Smooth muscle cell (in vitro differentiated cells): ENCODE data around the gene HS2ST1. TPM values are rescaled to one million over a fixed set of nuclear protein-coding genes. Genes with fewer than 3 reads are reported as not detected.
"Not testable (repeated sequence)": the region's sequence is repeated elsewhere in the genome, so short reads cannot be mapped to it uniquely, and the experiment has no call there.

Experiments
- DNase-seq: peaks from one replicate; lab custom pipeline; 2025; ENCODE audit not compliant: unreplicated experiment; lab: John Stamatoyannopoulos, UW
- H2AFZ ChIP-seq: fragments of 200-600 bp; sonication (generic); 2 replicates; pipeline ENCODE4 v1.6.0; 2016; ENCODE audit warnings: antibody characterized with exemption, low read depth, mild to moderate bottlenecking
- H3F3A ChIP-seq: fragments of 200-600 bp; sonication (generic); 2 replicates; pipeline ENCODE4 v1.6.0; 2017; ENCODE audit warnings: antibody characterized with exemption, low read depth
- H3K27ac ChIP-seq: fragments of 200-600 bp; sonication (generic); 2 replicates; pipeline ENCODE4 v1.5.1; 2016; ENCODE audit warnings: low read depth, mild to moderate bottlenecking
- H3K27me3 ChIP-seq: fragments of 200-600 bp; sonication (generic); 2 replicates; pipeline ENCODE4 v1.6.1; 2016; ENCODE audit warnings: low read depth, mild to moderate bottlenecking
- H3K36me3 ChIP-seq: fragments of 200-600 bp; sonication (generic); 2 replicates; pipeline ENCODE4 v1.5.1; 2016; ENCODE audit warnings: low read depth
- H3K4me1 ChIP-seq: fragments of 200-600 bp; sonication (generic); 2 replicates; pipeline ENCODE4 v1.5.1; 2016; ENCODE audit warnings: low read depth
- H3K4me2 ChIP-seq: fragments of 200-600 bp; sonication (generic); 2 replicates; pipeline ENCODE4 v1.6.0; 2016; ENCODE audit warnings: mild to moderate bottlenecking
- H3K4me3 ChIP-seq: fragments of 200-600 bp; sonication (generic); 2 replicates; pipeline ENCODE4 v1.5.1; 2016; ENCODE audit warnings: mild to moderate bottlenecking
- H3K79me2 ChIP-seq: fragments of 200-600 bp; sonication (generic); 2 replicates; pipeline ENCODE4 v1.6.0; 2016; ENCODE audit warnings: low read depth, mild to moderate bottlenecking
- H3K9ac ChIP-seq: fragments of 200-600 bp; sonication (generic); 2 replicates; pipeline ENCODE4 v1.6.0; 2016; ENCODE audit warnings: low read depth
- H3K9me3 ChIP-seq: fragments of 200-600 bp; sonication (generic); replicated peaks from 2 replicates; pipeline ENCODE4 v1.5.1; 2016; ENCODE audit warnings: low read depth
- H4K20me1 ChIP-seq: fragments of 200-600 bp; sonication (generic); 2 replicates; pipeline ENCODE4 v1.6.0; 2016; ENCODE audit warnings: low read depth
- CTCF ChIP-seq: fragments of 200-600 bp; sonication (generic); IDR thresholded peaks from 2 replicates; pipeline ENCODE4 v1.5.1; 2017; ENCODE audit warnings: borderline replicate concordance, mild to moderate bottlenecking, antibody characterized with exemption; ENCODE audit not compliant: insufficient read depth, poor library complexity, severe bottlenecking
- WGBS: methylation state at CpG from one replicate; pipeline ENCODE4 v1.1.7; 2016; ENCODE audit warnings: low lambda C conversion rate; 5-methylcytosine and 5-hydroxymethylcytosine counted together
- polyA plus RNA-seq: library from polyadenylated mRNA; unstranded; fragments of >200 nt; fragmentation: Nextera tagmentation; extraction: Ambion mirVana; gene quantifications from 2 replicates; pipeline ENCODE4 v1.2.1, GENCODE V29; 2016
- total RNA-seq: library from RNA; depleted of rRNA; stranded (reverse); fragments of >200 nt; gene quantifications from 2 replicates; pipeline ENCODE4 v1.2.3, GENCODE V29; 2014

The HS2ST1 gene
- total and polyA plus RNA-seq, 2 experiments from 2014 or later: 14.6 to 35.6 TPM

GRCh38 chr1:86956221-86956620 is 41.8 kb downstream of the HS2ST1 start:
- no peaks in the 10 kb centered on the region for H3F3A ChIP-seq
- H3K79me2 ChIP-seq: peaks cover 28% of the 10 kb centered on the region
- no peak overlapping the region for H3K9ac ChIP-seq
- no peak overlapping the region for H2AFZ ChIP-seq
- no peak for TF ChIP-seq CTCF
- H3K27ac ChIP-seq: no peak overlapping the region
- H3K36me3 ChIP-seq: no peaks in the 10 kb centered on the region
- H3K4me2 ChIP-seq: no peak overlapping the region
- no peaks in the 10 kb centered on the region for H3K9me3 ChIP-seq
- H4K20me1 ChIP-seq: peaks cover 52% of the 10 kb centered on the region
- DNase-seq: no peak
- no peak overlapping the region for H3K4me3 ChIP-seq
- no peaks in the 10 kb centered on the region for H3K27me3 ChIP-seq
- H3K4me1 ChIP-seq: no peaks in the 10 kb centered on the region

GRCh38 chr1:86957221-86957620 is 42.8 kb downstream of the HS2ST1 start:
- no peaks in the 10 kb centered on the region for H3K27me3 ChIP-seq
- TF ChIP-seq CTCF: no peak
- peaks cover 48% of the 10 kb centered on the region for H4K20me1 ChIP-seq
- no peak overlapping the region for H2AFZ ChIP-seq
- H3K9ac ChIP-seq: no peak overlapping the region
- no peaks in the 10 kb centered on the region for H3K9me3 ChIP-seq
- no peak overlapping the region for H3K27ac ChIP-seq
- DNase-seq: no peak
- H3F3A ChIP-seq: no peaks in the 10 kb centered on the region
- no peaks in the 10 kb centered on the region for H3K36me3 ChIP-seq
- H3K4me1 ChIP-seq: no peaks in the 10 kb centered on the region
- H3K4me3 ChIP-seq: no peak overlapping the region
- H3K4me2 ChIP-seq: no peak overlapping the region
- peaks cover 26% of the 10 kb centered on the region for H3K79me2 ChIP-seq

GRCh38 chr1:86960548-86960947 is 46.1 kb downstream of the HS2ST1 start:
- H3K27ac ChIP-seq: no peak overlapping the region
- H4K20me1 ChIP-seq: peaks cover 21% of the 10 kb centered on the region
- H3K9me3 ChIP-seq: no peaks in the 10 kb centered on the region
- H3K36me3 ChIP-seq: no peaks in the 10 kb centered on the region
- no peaks in the 10 kb centered on the region for H3K27me3 ChIP-seq
- no peak overlapping the region for H3K4me3 ChIP-seq
- no peak for TF ChIP-seq CTCF
- no peak for DNase-seq
- H3F3A ChIP-seq: no peaks in the 10 kb centered on the region
- H3K79me2 ChIP-seq: peaks cover 14% of the 10 kb centered on the region
- H3K9ac ChIP-seq: no peak overlapping the region
- no peak overlapping the region for H3K4me2 ChIP-seq
- no peaks in the 10 kb centered on the region for H3K4me1 ChIP-seq
- no peak overlapping the region for H2AFZ ChIP-seq

- not testable (repeated sequence) for H3F3A ChIP-seq, H2AFZ ChIP-seq, H3K27me3 ChIP-seq, H3K27ac ChIP-seq, DNase-seq, H3K4me1 ChIP-seq, H3K9ac ChIP-seq, H3K9me3 ChIP-seq, H3K4me3 ChIP-seq, H3K4me2 ChIP-seq, H3K36me3 ChIP-seq, H4K20me1 ChIP-seq
- H3K79me2 ChIP-seq: peaks cover 27% of the 10 kb centered on the region
- 93% methylated on average over 18 of the region's 36 CpGs for WGBS
These were observed 49.4 kb downstream of the HS2ST1 start for GRCh38 chr1:86963841-86964240.
